SU-DHL-6 (cell line): ENCODE results near the gene IL4I1.

Experiments
- H2AFZ ChIP-seq: fragments of 200-600 bp; sonication (generic); 2 replicates; pipeline ENCODE4 v1.6.1; 2014; ENCODE audit warnings: low read depth, mild to moderate bottlenecking, moderate library complexity, mixed read lengths, antibody characterized with exemption, low read length; ENCODE audit not compliant: severe bottlenecking
- H3F3A ChIP-seq: fragments of 200-600 bp; shearing (Covaris generic); 2 replicates; pipeline ENCODE4 v1.6.0; 2016; ENCODE audit warnings: antibody characterized with exemption, mild to moderate bottlenecking; ENCODE audit not compliant: insufficient read depth
- H3K27ac ChIP-seq: fragments of 200-600 bp; sonication (generic); 2 replicates; pipeline ENCODE4 v1.5.1; 2016; ENCODE audit warnings: low read depth, mild to moderate bottlenecking, low read length, moderate library complexity, mixed read lengths
- H3K27me3 ChIP-seq: fragments of 200-600 bp; sonication (generic), shearing (Covaris generic); 2 replicates; pipeline ENCODE4 v1.6.0; 2014; ENCODE audit warnings: mild to moderate bottlenecking, low read length
- H3K36me3 ChIP-seq: fragments of 200-600 bp; sonication (generic); 2 replicates; pipeline ENCODE4 v1.6.1; 2014; ENCODE audit warnings: mild to moderate bottlenecking, low read length, mixed read lengths
- H3K4me2 ChIP-seq: fragments of 300-600, 200-600 bp; shearing (Covaris generic), sonication (generic); 2 replicates; pipeline ENCODE4 v1.6.0; 2014; ENCODE audit warnings: low read length, low read depth, mild to moderate bottlenecking; ENCODE audit not compliant: poor library complexity, severe bottlenecking
- H3K4me3 ChIP-seq: fragments of 200-600 bp; sonication (generic); 2 replicates; pipeline ENCODE4 v1.5.1; 2014; ENCODE audit warnings: antibody characterized with exemption, low read length, mild to moderate bottlenecking, mixed read lengths; ENCODE audit not compliant: insufficient read depth, poor library complexity, severe bottlenecking
- H3K79me2 ChIP-seq: fragments of 200-600 bp; sonication (generic); 2 replicates; pipeline ENCODE4 v1.6.1; 2014; ENCODE audit warnings: mild to moderate bottlenecking, low read length, moderate library complexity; ENCODE audit not compliant: insufficient read depth
- H3K9ac ChIP-seq: fragments of 200-600 bp; sonication (generic); 2 replicates; pipeline ENCODE4 v1.7.0; 2014; ENCODE audit warnings: mild to moderate bottlenecking, low read length
- H3K9me2 ChIP-seq: fragments of 200-600 bp; sonication (generic); replicated peaks from 2 replicates; pipeline ENCODE4 v1.6.1; 2014; ENCODE audit warnings: low read length; ENCODE audit not compliant: insufficient read depth
- H3K9me3 ChIP-seq: fragments of 200-600 bp; sonication (generic); 2 replicates; pipeline ENCODE4 v1.6.1; 2014; ENCODE audit warnings: low read length, mixed read lengths; ENCODE audit not compliant: insufficient read depth
- H4K20me1 ChIP-seq: fragments of 200-600 bp; sonication (generic); 2 replicates; pipeline ENCODE4 v1.6.1; 2014; ENCODE audit warnings: low read depth, mild to moderate bottlenecking, antibody characterized with exemption, low read length, moderate library complexity, mixed read lengths
- EZH2phosphoT487 ChIP-seq: fragments of 200-600 bp; sonication (generic), shearing (Covaris generic); conservative IDR thresholded peaks from 2 replicates; pipeline ENCODE4 v1.6.1; 2018; ENCODE audit warnings: mild to moderate bottlenecking, antibody characterized with exemption, low read length, moderate library complexity, mixed read lengths
- TF ChIP-seq, protein P1 (sequence below): fragments of 200-600 bp; sonication (generic); IDR thresholded peaks from one replicate; pipeline ENCODE4 v1.5.1; 2017; ENCODE audit warnings: antibody characterized with exemption, mild to moderate bottlenecking, low read length, moderate library complexity; ENCODE audit not compliant: insufficient read depth, poor library complexity, severe bottlenecking

IL4I1 gene

DNA sequence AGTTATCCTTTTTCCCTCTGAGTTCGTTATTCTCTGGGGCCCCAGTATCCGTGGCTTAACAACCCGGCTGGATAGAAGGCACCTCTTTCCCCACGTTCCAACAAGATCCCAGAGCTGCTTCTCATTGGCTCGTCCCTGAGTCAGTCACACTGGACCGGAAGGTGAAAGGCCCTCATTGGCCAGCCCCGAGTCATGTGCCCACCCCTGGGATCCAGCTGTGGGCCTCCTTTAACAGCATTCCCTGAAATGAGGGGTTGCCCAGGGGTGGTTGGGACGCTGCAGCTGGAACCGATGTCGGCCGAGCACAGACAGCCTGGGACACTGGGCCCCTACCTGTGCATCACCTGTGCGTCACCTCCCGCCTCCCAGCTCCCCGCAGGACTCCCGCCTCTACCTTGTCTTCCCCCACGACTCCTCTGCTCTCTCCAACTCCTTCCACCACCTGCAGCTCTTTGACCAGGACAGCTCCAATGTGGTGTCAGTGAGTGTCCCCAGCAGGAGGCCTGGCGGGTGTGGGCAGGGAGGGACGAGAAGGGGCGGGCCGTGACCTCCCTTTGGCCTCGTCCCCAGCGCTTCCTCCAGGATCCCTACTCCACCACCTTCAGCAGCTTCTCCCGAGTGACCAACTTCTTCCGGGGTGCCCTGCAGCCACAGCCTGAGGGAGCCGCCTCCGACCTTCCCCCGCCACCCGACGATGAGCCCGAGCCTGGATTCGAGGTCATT lies 14.9 kb downstream of the IL4I1 start:
- TF ChIP-seq EZH2phosphoT487 = no peak
- no peak overlapping the region for H3K4me3 ChIP-seq
- H3K9me3 ChIP-seq = no peaks in the 10 kb centered on the region
- no peaks in the 10 kb centered on the region for H3K79me2 ChIP-seq
- H3K27ac ChIP-seq = no peak overlapping the region
- peaks cover 7% of the 10 kb centered on the region; the same call in 1 of the 2 replicates for H3F3A ChIP-seq
- H3K36me3 ChIP-seq = peaks cover 8% of the 10 kb centered on the region; the same call in 1 of the 2 replicates
- H3K27me3 ChIP-seq = no peaks in the 10 kb centered on the region
- H3K9me2 ChIP-seq = no peaks in the 10 kb centered on the region
- H3K4me2 ChIP-seq = no peak overlapping the region
- no peak overlapping the region for H3K9ac ChIP-seq
- no peak overlapping the region for H2AFZ ChIP-seq
- no peaks in the 10 kb centered on the region for H4K20me1 ChIP-seq

DNA sequence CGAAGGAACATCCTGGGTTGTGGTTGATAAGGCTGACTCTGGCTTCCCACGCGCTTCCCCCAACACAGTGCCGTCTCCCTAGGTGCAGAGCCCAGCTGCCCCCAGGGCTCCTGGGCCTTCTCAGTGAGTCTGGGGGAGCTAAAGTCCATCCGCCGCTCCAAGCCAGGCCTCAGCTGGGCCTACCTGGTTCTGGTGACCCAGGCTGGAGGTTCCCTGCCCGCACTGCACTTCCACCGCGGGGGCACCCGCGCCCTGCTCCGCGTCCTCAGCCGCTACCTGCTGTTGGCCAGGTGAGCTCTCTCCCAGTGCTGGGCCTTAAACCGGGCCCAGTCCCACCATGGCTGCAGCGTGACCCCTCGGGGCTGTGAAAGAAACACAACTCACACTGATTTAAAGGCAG lies 15.5 kb downstream of the IL4I1 start:
- Histone ChIP-seq H3K36me3 (peaks cover 8% of the 10 kb centered on the region; the same call in 1 of the 2 replicates), H2AFZ (no peak overlapping the region), H3K4me2 (no peak overlapping the region), H3K4me3 (no peak overlapping the region), H3K27me3 (no peaks in the 10 kb centered on the region), H3F3A (peaks cover 1% of the 10 kb centered on the region; the same call in 1 of the 2 replicates), H3K9ac (no peak overlapping the region), H3K9me2 (no peaks in the 10 kb centered on the region), H3K27ac (no peak overlapping the region), H3K9me3 (no peaks in the 10 kb centered on the region), H3K79me2 (no peaks in the 10 kb centered on the region), H4K20me1 (no peaks in the 10 kb centered on the region)
- TF ChIP-seq, protein P1, sequence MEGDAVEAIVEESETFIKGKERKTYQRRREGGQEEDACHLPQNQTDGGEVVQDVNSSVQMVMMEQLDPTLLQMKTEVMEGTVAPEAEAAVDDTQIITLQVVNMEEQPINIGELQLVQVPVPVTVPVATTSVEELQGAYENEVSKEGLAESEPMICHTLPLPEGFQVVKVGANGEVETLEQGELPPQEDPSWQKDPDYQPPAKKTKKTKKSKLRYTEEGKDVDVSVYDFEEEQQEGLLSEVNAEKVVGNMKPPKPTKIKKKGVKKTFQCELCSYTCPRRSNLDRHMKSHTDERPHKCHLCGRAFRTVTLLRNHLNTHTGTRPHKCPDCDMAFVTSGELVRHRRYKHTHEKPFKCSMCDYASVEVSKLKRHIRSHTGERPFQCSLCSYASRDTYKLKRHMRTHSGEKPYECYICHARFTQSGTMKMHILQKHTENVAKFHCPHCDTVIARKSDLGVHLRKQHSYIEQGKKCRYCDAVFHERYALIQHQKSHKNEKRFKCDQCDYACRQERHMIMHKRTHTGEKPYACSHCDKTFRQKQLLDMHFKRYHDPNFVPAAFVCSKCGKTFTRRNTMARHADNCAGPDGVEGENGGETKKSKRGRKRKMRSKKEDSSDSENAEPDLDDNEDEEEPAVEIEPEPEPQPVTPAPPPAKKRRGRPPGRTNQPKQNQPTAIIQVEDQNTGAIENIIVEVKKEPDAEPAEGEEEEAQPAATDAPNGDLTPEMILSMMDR = no peak
- no peak for TF ChIP-seq EZH2phosphoT487

DNA sequence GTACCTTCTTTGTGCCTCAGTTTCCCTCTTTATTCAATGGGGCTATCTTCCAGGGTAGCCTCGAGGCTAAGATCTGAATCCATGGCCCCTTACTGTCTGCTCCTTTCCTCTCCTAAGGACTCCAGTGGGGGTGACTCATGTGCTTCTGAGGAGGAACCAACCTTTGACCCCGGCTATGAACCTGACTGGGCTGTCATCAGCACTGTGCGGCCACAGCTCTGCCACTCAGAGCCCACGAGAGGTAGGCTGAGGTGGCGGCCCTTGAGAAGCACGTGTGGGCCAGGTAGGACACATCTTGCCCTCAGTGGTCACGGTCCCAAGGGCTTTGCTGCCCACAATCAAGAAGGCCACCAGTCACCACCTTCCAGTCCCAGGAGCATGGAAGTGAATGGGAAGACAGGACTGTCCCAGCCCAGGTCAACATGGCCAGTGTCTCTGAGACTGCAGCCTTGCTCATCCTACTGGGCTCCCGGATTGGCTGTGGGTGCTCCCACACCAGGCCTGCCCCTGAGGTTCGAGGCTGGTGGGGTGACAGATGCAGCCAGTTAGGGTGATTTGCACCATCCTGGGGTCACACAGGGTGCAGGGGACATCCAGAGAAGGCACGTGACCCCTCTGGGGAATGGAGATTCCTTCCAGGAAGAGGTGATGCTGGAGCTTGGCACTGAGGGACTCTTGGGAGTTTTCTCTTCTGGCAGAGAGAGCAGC lies 16.4 kb downstream of the IL4I1 start:
- Histone ChIP-seq H2AFZ (no peak overlapping the region), H3K36me3 (peaks cover 8% of the 10 kb centered on the region; the same call in 1 of the 2 replicates), H3K9me3 (no peaks in the 10 kb centered on the region), H3F3A (no peaks in the 10 kb centered on the region), H3K27me3 (no peaks in the 10 kb centered on the region), H3K79me2 (peaks cover 8% of the 10 kb centered on the region; the same call in 1 of the 2 replicates), H4K20me1 (no peaks in the 10 kb centered on the region), H3K4me2 (no peak overlapping the region), H3K4me3 (no peak overlapping the region), H3K9me2 (no peaks in the 10 kb centered on the region), H3K27ac (no peak overlapping the region), H3K9ac (no peak overlapping the region)
- no peak for TF ChIP-seq EZH2phosphoT487
- TF ChIP-seq, protein P1 = no peak
